Fibroblast of mammary gland (primary cell): Measurements from ENCODE around the gene CCR5AS.

Source experiments
- DNase-seq: peaks from one replicate; pipeline ENCODE4 v3.0.0-alpha.2; 2010; ENCODE audit warnings: low read depth
- H3K4me3 ChIP-seq: 2 replicates; pipeline ENCODE4 v1.5.1; 2011; ENCODE audit warnings: low read depth, mild to moderate bottlenecking, low read length, moderate library complexity; ENCODE audit not compliant: control insufficient read depth
- CTCF ChIP-seq: conservative IDR thresholded peaks from 2 replicates; pipeline ENCODE4 v1.5.1; 2011; ENCODE audit warnings: low read depth, low read length, inconsistent platforms; ENCODE audit not compliant: control insufficient read depth, insufficient read depth

CCR5AS gene

GRCh38 chr3:46349484-46350261, 57.2 kb downstream of the CCR5AS start:
- no peak for TF ChIP-seq CTCF

GRCh38 chr3:46348823-46349482, 57.9 kb downstream of the CCR5AS start:
- no peak for DNase-seq
- TF ChIP-seq CTCF, result no peak
- no peak overlapping the region for H3K4me3 ChIP-seq

More at GRCh38 chr3:46349484-46350261, 57.2 kb downstream of the CCR5AS start:
- H3K4me3 ChIP-seq, result no peak overlapping the region
- no peak for DNase-seq

- no peak for DNase-seq
- TF ChIP-seq CTCF, result no peak
- no peak overlapping the region for H3K4me3 ChIP-seq
Measured at GRCh38 chr3:46344476-46344875, 62.4 kb downstream of the CCR5AS start.

GRCh38 chr3:46338840-46339239, 68.0 kb downstream of the CCR5AS start:
- TF ChIP-seq CTCF, result no peak
- no peak for DNase-seq
- no peak overlapping the region for H3K4me3 ChIP-seq

- TF ChIP-seq CTCF, result no peak
- DNase-seq, result no peak
- H3K4me3 ChIP-seq, result no peak overlapping the region
Measured at GRCh38 chr3:46337911-46338310, 69.0 kb downstream of the CCR5AS start.

GRCh38 chr3:46335541-46335940, 71.3 kb downstream of the CCR5AS start:
- no peak for DNase-seq
- H3K4me3 ChIP-seq, result no peak overlapping the region
- TF ChIP-seq CTCF, result no peak
